Measurements from ENCODE around the gene PTPN22. TPM values are rescaled to one million over a fixed set of nuclear protein-coding genes. Genes with fewer than 3 reads are reported as not detected.

PTPN22 gene
- total RNA-seq, 4 donors from 2014 or later, result 0.57 to 17.5 (median 4.7) TPM

DNA sequence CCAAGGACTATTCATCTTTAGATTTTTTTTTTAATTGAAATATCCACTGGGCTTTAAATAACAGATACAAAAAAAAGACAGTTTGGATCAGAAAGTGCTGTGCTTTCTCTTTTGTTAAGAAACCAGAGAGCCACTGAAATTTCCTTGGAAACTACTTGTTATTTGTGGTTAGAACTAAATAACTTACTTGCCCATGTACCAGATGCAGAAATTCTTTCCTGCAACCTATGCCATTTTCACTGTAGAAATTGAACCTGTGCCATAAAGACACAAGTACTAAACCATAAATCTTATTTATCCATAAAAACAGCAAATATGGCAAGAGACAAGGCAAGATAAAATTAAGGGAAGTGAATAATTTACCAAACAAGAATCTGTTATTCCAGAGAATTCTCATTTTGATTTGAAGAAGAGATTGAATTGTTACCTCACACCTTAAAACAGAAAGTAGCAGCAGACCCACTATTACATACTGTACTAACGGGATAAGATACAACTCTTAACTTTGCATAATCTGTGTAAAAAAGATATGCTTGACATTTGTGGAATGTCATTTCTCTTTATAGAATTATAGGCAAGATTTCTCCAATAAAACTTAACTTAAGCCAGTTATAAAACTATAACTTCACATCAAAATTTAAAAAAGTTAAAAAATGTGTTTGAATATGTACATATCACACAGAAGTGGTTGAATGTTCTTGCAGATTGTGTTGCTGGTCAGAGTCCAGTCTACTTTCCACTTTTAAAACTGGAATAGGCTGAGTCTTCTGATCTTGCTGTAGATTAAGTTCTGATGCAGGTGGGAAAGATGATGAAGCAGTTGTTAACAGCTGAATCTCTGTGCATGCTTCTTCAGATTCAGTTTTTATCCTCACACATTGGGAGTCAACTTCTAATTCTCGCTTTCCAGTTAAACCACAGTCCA lies 105.9 kb downstream of the PTPN22 start:
- TF ChIP-seq, protein P1, sequence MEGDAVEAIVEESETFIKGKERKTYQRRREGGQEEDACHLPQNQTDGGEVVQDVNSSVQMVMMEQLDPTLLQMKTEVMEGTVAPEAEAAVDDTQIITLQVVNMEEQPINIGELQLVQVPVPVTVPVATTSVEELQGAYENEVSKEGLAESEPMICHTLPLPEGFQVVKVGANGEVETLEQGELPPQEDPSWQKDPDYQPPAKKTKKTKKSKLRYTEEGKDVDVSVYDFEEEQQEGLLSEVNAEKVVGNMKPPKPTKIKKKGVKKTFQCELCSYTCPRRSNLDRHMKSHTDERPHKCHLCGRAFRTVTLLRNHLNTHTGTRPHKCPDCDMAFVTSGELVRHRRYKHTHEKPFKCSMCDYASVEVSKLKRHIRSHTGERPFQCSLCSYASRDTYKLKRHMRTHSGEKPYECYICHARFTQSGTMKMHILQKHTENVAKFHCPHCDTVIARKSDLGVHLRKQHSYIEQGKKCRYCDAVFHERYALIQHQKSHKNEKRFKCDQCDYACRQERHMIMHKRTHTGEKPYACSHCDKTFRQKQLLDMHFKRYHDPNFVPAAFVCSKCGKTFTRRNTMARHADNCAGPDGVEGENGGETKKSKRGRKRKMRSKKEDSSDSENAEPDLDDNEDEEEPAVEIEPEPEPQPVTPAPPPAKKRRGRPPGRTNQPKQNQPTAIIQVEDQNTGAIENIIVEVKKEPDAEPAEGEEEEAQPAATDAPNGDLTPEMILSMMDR (IDR thresholded peaks at IDR 0.05; ENCODE audit: low read depth), result no peak

Other genes with a start within 250 kb of the PTPN22 start
- gene PHTF1, start 112.2 kb downstream of the PTPN22 start, total RNA-seq, result 10 to 100 TPM; 14.5 to 23.3 (median 18.3) TPM
- 10 to 100 TPM; 19.8 to 29.3 (median 21.4) TPM for gene RSBN1, start 59.2 kb downstream of the PTPN22 start, total RNA-seq
- under 1 TPM; 0.16 to 0.38 (median 0.20) TPM for gene BCL2L15, start 15.9 kb upstream of the PTPN22 start, total RNA-seq
- 10 to 100 TPM in 2 of 4 donors, 1 to 10 TPM in 2; 9.0 to 19.9 (median 13.1) TPM for gene AP4B1, start 33.1 kb upstream of the PTPN22 start, total RNA-seq
- gene DCLRE1B, start 33.6 kb upstream of the PTPN22 start, total RNA-seq, result 1 to 10 TPM; 4.1 to 9.0 (median 4.2) TPM
- 10 to 100 TPM; 51.0 to 74.5 (median 53.3) TPM for gene HIPK1, start 57.6 kb upstream of the PTPN22 start, total RNA-seq
- gene OLFML3, start 107.8 kb upstream of the PTPN22 start, total RNA-seq, result 10 to 100 TPM; 39.5 to 99.5 (median 45.2) TPM

Data from subcutaneous adipose tissue (tissue), 4 donors.